HTERT RPE-1 (cell line): ENCODE results near the gene PAQR3.
"Not testable (repeated sequence)": the region's sequence is repeated elsewhere in the genome, so short reads cannot be mapped to it uniquely, and the experiment has no call there.

ENCODE experiments used
- in situ Hi-C: fragments of 300-500 bp; cut with MboI; formaldehyde crosslinking; loops from 4 replicates; pipeline ENCODE4 v1.14.3; 2020; ENCODE audit warnings: low sequenced_read_pairs

Gene PAQR3

DNA sequence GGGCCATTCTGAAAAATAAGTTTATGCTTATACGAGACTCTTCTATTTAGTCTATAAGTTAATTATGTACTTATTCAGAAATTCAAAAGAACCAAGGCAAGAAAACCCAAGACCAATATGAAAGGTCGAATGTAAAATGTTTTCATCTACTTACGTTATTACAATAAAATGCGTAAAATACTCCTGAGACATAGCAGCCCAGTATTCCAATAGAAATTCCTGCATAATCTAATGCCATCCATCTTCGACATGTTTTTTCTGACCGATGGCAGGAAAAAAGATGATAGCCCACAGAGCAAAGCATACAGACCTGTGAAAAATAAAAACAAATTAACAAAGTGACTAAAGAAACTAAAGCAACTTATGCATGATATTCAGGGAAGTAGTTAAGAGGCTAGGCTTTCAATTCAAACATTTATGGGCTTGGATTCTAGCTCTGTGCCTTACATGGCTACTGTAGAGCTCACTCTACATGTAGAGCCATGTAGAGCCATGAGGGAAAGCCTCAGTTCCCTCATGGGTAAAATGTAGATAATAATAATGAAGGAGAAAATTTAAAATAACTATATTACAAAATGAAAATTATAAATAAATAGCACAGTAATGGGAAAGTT lies 9.1 kb downstream of the PAQR3 start:
- in situ Hi-C loops: no loop called here

DNA sequence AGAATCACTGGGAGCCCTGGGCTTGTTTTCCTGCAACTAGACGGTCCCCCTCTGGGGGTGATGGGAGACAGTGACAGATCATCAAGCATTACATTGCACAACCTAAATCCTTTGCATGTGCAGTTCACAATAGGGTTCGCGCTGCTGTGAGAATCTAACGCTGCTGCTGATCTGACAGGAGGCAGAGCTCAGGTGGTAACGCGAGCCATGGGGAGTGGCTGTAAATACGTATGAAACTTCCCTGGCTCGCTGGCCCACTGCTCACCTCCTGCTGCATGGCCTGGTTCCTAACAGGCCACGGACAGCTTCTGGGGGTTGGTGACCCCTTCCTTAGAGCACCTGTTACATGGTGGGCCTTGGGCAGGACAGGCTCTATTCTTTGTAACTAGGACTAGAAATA lies 10.4 kb downstream of the PAQR3 start:
- in situ Hi-C loops: no loop called here

DNA sequence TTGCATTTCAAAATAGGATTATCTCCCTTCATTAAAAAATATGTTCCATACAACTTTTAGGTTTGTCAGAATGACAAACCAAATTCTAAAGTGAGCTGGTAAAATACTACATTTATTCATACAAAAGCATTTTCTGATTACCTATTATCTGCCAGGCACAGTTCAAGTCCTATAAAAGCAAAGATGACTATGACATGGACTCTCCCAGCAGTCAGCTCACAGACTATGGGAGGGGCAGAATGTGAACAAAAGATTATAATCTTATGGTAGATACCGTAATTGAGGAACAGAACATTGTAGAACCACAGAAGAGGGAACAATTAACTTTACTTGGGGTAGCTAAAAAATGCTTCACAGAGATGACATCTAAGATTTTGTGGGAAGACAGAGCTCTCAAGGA lies 12.4 kb downstream of the PAQR3 start:
- in situ Hi-C loops: no loop called here

DNA sequence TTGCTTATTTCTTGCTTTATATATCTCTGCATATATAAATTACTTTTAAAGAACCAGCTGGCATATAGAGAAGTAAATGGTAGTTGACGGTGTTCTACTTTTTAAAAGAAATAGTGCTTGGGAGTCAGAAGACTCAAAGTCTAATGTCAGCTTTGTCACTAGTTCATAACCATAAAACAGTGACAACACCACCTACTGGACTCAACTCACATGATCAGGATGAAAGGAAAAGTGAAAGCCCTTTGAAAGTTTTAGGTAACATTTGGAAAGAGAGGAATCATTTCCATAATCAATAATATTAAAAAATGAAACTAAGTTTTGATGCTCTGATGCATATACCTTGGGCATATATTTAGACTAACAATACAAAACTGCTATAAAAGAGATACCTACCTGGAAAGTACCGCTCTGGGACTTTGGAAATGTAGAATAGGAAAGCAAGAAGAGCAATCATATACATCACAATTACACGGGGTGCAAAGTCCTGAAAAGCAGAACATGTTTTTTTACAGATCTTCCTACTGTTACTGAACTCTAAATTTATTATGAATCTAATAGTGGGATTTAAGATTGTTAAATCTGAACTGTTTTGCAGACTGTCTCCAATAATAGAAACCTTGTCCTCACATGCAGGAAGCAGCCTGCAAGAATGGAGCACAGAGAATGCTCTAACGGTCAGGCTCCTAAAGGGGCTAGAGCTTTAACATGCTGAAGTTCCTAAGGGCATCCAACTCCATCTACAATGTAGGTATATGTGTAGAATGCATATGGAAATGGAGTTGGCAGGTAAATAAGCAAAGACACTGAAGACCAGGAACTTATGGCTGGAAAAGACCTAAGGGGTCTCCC lies 15.6 kb downstream of the PAQR3 start:
- in situ Hi-C loops: no loop called here

DNA sequence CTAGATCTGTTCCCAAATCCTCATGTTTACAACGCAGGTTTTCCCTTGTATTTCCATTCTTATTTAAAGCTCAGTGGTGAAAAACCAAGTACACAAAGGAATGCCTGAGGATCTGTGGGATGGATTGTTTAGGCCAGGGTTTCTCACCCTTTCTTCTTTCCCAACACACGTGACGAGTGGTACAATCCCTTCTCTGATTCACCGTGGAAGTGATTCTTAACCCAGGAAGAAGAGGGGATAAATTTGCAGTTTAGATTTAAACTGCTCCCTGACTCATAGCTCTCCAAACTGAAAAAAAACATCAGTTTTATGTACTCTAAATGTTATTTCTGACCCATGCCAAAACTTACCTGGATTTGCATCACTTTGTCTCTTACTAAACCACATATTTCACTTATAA lies 17.0 kb downstream of the PAQR3 start:
- in situ Hi-C loops: no loop called here

DNA sequence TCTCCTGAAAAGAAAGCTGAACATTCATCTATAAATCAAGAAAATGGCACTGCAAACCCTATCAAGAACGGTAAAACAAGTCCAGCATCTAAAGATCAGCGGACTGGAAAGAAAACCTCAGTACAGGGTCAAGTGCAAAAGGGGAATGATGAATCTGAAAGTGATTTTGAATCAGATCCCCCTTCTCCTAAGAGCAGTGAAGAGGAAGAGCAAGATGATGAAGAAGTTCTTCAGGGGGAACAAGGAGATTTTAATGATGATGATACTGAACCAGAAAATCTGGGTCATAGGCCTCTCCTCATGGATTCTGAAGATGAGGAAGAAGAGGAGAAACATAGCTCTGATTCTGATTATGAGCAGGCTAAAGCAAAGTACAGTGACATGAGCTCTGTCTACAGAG lies 28.6 kb downstream of the PAQR3 start:
- in situ Hi-C loops: no loop called here

DNA sequence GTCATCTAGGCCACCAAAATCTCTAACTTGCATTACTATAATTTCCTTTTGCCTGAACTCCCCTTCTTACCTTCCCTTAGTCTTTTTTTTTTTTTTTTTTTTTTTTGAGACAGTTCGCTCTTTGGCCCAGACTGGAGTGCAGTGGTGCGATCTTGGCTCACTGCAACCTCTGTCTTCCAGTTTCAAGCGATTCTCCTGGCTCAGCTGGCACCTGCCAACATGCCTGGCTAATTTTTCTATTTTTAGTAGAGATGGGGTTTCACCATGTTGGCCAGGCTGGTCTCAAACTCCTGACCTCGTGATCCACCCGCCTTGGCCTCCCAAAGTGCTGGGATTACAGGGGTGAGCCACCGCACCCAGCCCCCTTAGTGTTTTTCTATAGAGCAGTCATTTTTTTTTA lies 30.3 kb downstream of the PAQR3 start:
- in situ Hi-C loops: not testable (repeated sequence)

DNA sequence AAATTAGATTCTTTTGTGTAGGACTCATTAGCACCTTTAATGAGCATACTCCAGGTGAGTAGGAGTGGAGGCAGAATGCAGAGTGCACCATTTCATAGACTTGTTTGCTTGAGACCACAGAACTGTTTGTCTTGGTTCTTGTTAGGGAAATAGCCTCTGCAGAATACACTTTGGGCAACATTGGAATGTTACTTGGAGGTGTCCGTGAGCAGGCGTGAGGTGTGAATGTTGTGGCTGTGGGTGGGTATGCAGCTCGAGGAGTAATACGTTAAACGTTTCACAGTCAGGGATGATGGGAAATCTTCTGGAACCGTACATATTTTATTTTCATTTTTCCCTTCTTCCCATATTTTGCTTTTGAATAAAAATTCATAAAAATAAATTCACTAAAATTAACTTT lies 31.6 kb downstream of the PAQR3 start:
- in situ Hi-C loops: no loop called here

DNA sequence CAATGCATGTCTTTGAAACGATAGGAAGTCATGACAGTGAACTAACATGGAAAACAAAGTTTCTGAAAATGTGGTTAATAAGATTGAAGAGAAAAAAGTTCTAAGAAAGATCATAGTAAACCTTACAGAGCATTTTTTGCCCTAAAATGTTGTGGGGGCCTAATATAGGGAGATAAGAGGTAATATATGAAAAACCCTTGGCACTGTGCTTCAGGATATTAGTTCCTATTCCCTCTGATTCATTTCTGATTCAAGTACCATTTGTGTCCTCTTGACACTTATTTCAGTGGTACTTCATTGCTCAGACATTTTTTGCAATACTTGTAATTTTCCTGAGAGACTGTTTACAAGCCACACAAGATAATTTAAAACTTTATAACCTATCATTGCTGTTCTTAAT lies 35.1 kb downstream of the PAQR3 start:
- in situ Hi-C loops: no loop called here

DNA sequence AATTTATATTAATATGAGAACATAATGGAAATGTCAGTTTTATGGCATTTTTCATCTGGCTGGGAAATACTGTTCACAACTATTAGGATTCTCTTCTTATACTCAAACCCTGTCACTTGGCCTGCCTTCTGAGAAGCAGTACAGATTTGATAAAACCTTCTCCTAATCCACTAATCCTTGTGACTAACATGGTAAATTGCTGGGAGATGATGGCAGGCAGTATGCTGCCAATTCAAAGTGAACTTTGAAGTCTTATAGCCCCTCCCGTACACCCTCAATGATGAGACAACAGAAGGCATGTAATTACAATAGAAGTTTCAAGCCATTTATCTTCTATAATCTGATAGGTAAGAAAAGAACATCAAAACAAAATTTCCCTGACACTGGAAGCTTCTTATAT lies 36.9 kb downstream of the PAQR3 start:
- in situ Hi-C loops: no loop called here

DNA sequence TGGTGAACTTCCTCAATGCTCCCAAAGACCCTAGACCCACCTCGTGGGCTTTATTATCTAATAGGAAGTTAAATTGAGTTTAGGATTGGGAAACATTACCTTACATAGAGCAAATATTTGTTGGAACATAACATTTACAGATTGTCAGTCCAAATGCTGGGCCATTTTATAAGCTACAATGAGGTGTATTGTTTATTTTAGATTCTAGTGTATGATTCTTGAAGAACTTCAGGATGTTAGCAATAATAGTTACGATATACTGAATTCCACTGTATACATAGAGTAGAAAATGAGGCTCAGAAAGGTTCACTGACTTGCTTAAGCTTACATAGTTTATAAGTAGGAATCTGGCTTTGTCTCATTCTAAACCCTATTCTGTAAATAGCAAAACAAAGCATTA lies 37.4 kb downstream of the PAQR3 start:
- in situ Hi-C loops: no loop called here

DNA sequence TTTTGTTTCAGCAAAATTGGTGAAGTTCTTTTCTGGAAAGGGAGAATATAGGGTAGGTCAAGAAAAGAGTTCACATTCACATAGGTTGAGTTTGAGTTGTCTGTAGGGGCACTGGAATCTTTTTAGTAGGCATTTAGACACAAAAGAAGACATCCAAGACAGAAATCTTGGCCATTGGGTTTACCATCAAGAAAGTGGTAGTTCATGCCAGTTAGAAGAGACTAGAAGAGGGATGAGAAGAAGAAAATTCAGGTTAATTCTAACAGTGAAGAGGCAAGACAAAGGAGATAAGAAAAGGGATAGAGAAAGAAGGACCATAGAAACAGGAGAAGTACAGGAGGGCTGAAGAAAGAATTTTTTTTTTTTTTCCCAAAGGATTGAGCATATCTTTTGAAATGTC lies 39.9 kb downstream of the PAQR3 start:
- in situ Hi-C loops: no loop called here

DNA sequence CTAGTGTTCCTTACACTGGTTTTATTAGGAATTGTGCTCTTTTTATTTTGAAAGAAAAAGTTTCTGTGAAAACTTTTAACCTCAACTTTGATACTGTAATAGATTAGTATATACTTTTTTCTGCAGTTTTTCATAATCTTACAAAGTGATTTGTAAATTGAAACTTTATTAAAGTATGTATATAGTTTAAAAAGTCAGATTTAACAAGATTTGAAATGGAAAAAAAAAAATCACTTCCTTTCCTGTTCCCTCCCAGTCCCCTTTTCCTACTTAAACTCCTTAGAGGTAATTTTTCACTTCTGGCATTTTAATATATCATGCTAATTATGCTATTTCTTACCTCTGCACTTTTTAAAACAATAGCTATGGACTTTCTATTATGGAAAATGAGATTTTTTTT lies 49.3 kb downstream of the PAQR3 start:
- in situ Hi-C loops: no loop called here

DNA sequence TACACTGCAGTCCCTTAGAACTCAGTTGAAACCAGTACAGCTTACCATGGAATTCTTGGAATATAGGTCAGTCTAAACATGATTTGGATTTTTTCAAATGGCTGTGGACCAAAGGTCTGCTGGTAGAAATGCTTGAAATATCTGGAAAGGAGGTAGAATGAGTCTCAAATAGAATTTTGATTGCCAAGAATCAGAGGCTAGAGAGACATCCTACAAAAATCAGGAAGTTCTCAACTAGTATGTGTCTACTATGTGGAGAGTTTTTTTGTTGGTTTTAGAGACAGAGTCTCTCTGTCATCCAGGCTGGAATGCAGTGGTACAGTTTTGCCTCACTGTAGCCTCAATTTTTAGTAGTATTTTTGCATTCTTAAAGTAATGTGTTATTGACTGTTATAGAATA lies 53.6 kb downstream of the PAQR3 start:
- in situ Hi-C loops: no loop called here

DNA sequence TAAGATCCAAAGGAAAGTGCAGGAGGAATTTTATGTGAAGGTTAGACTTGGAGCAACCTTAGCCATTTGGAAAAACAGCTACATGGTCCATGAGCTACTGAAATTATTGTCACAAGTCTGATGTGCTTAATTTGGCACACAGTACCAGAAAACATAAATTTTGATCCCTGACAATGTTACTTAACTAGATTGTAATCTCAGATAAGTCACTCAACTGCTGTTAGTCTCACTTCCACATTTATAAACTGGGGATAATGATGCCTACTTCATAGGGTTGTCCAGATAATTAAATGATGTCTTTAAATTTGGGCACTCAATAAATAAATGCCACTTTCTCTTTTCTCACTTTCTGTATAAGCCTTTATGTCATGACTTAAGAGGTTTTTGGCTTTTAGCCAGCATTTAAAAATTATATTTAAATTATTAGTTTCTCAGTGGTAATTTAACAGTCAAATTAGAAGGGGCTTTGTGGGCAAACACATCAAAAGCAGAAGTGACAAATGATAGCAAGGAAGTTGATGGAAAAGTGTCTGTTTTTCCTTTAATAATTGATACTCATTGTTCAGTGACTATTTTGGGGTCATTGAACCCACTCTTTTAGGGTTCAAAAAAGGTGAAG lies 58.3 kb downstream of the PAQR3 start:
- in situ Hi-C loops: no loop called here

DNA sequence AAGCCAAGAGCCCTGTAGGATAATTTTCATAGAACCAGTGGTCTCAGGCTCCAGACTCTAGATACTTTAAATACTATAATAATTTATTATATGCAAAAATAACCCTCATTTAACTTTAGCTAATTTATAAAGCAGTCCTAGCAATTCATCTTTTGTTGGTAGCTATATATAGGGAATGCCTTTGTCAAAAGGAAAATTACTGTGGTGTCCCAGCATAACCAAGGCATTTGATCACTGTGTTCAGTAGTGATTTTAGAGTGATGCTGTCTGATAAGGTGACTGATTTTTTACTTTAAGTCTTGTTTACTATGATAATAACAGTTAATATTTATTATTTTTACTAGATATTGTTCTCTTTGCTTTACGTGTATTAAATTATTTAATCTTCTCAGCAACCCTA lies 61.2 kb downstream of the PAQR3 start:
- in situ Hi-C loops: no loop called here

DNA sequence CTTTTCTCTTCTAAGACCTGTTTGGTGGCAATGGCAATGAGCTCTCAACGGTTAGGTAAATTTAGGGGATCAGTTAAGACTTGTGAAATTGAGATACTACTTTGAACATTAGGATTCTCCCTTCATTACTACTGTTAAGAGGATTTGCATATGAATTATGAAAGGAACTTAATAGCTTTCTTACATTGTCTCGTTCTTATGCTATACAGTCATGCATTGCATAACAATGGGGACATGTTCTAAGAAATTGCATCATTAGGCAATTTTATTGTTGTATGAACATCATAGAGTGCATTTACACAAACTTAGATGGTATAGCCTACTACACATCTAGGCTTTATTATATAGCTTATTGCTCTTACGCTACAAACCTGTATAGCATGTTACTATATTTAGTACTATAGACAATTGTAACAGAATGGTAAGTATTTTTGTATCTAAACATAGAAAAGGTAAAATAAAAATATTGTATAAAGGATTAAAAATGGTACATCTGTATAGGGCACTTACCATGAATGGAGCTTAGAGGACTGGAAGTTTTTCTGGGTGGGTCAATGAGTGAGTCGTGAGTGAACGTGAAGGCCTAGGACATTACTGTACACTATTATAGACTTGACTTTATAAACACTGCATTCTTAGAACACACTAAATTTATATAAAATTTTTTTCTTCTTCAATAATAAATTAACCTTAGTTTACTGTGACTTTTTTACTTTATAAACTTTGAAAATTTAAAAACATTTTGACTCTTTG lies 62.5 kb downstream of the PAQR3 start:
- in situ Hi-C loops: no loop called here

DNA sequence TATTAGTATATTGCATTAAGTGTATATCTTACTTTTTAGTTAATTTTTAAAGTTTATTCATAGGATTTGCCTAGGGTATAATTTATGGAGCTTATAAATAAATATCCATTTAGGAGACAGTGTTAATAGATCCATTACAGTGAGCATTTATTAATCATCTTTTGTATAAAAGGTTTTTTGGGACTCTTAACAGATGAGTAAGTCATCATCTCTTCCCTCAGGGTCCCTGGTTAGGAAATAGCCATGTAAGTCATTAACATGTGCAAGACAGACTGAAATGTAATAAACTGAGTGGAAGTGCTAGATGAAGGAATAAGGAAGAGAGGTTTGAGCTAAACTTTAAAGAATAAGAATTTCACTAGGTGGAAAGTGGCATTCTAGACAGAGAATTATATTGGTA lies 69.2 kb downstream of the PAQR3 start:
- in situ Hi-C loops: no loop called here

DNA sequence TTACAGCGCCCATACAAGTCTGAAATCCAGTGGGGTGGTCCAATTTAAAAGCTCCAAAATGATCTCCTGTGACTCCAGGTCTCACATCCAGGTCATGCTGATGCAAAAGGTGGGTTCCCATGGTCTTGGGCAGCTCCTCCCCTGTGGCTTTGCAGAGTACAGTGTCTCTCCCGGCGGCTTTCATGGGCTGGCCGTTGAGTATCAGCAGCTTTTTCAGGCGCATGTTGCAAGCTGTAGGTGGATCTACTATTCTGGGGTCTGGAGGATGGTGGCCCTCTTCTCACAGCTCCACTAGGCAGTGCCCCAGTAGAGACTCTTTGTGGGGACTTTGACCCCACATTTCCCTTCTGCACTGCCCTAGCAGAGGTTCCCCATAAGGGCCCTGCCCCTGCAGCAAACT lies 70.5 kb downstream of the PAQR3 start:
- in situ Hi-C loops: not testable (repeated sequence)

DNA sequence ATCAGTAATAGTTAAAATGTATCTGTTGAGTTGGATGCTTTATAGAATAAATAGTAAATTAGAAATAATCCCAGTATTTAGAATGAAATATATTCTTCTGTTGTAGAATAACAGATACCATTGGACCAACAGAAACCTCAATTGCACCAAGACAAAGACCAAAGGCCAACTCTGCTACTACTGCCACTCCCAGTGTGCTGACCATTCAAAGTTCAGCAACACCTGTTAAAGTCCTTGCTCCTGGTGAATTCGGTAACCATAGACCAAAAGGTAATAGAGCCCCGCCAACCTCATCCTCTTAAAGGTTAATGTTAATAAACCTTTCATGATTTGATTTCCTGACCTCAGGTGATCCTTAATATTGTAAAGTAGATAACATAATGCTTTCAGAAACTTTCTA lies 73.8 kb downstream of the PAQR3 start:
- in situ Hi-C loops: no loop called here

DNA sequence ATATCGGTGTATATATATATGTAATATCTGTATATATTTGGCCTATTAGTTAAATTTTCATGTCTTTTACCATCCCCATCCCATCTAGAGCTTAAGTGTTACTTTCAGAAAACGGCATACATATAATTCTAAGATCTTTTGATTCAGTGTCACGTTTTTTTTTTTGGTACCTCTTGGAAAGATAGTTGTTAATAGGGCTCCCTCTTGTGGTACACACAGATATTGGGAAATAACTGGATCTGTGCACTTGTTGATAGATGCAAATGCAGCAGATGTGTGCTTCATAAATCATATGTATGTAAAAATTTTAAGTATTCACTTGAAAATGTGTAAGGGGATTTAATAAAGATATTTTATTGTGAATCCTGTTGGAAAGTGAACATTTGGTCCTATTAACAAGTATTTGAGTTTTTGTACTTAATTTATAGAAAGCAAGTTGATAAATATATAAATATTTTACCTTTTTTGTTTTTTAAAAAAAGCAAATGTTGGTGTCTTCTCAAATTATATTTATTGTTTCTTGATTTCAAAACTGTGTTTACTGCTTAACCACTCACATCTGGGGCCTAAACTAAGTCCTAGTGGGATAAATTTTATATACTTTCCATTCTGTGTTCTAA lies 74.7 kb downstream of the PAQR3 start:
- in situ Hi-C loops: no loop called here
